ENCODE results near the gene BOC.

DNA sequence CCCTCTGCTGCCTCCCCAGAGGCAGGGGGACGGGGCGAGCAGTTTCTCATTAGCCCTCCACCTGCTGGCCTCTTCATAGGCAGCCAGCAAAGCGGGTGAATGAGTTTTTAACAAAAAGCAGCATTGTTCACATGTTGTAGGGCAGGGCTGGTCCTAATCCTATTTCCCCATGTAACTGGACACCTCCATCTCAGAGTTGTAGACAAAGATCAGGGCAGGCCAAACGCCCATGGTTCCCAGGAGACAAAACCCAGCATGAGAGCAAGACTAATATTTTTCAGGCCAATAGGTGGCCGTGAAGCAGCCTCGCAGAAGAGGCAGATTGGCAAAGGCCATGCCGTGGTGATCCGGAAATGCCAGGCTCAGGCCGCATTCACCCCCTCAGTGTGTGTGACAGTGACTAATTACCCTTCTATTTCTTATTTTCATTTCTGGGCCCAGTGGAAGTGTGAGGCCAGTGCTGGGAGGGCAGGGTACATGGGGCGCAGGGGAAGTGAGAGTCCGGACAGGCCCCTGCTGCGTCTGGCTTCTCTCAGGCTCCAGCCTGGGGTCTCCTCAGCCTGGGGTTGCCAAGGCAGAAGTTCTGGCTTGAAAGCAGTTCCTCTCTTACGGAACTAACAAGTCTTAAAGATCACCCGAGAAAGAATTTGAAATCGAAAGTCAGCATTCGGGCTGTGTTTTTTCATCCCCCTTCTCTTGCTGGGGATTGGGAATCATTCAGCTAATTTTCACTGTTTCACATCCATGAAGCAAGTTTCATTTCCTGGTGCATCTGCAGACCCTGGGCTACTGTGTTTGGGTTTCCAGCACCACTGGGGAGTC is 64.8 kb downstream of the BOC start:
- TF ChIP-seq POLR2A (IDR thresholded peaks at IDR 0.05) (no peak), POLR2AphosphoS5 (IDR thresholded peaks at IDR 0.05) (peak in 1 of 3 donors; percentile 26)
- TF ChIP-seq, protein P1, sequence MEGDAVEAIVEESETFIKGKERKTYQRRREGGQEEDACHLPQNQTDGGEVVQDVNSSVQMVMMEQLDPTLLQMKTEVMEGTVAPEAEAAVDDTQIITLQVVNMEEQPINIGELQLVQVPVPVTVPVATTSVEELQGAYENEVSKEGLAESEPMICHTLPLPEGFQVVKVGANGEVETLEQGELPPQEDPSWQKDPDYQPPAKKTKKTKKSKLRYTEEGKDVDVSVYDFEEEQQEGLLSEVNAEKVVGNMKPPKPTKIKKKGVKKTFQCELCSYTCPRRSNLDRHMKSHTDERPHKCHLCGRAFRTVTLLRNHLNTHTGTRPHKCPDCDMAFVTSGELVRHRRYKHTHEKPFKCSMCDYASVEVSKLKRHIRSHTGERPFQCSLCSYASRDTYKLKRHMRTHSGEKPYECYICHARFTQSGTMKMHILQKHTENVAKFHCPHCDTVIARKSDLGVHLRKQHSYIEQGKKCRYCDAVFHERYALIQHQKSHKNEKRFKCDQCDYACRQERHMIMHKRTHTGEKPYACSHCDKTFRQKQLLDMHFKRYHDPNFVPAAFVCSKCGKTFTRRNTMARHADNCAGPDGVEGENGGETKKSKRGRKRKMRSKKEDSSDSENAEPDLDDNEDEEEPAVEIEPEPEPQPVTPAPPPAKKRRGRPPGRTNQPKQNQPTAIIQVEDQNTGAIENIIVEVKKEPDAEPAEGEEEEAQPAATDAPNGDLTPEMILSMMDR (IDR thresholded peaks at IDR 0.05): peak in 1 of 3 donors; percentile 26

Measured in breast epithelium (tissue), 3 donors.